Karpas-422 (cell line): ENCODE measurements around the gene ARHGEF4. TPM values are rescaled to one million over a fixed set of nuclear protein-coding genes. Genes with fewer than 3 reads are reported as not detected.
"Not testable (repeated sequence)": the region's sequence is repeated elsewhere in the genome, so short reads cannot be mapped to it uniquely, and the experiment has no call there.

Source experiments
- DNase-seq: peaks from one replicate; pipeline ENCODE4 v3.0.0-alpha.2; 2015
- H2AFZ ChIP-seq: fragments of 200-600 bp; sonication (generic); 2 replicates; pipeline ENCODE4 v1.6.1; 2014; ENCODE audit warnings: antibody characterized with exemption, low read length, mixed read lengths
- H3K27ac ChIP-seq: fragments of 200-600 bp; sonication (generic); 2 replicates; pipeline ENCODE4 v1.5.1; 2014; ENCODE audit warnings: mild to moderate bottlenecking, low read length, moderate library complexity
- H3K27me3 ChIP-seq: fragments of 200-600 bp; sonication (generic); 2 replicates; pipeline ENCODE4 v1.6.1; 2014; ENCODE audit warnings: low read length, mixed read lengths
- H3K36me3 ChIP-seq: fragments of 200-600 bp; sonication (generic); 2 replicates; pipeline ENCODE4 v1.6.1; 2014; ENCODE audit warnings: low read length, mixed read lengths; ENCODE audit not compliant: insufficient read depth
- H3K4me1 ChIP-seq: fragments of 200-600 bp; sonication (generic); 2 replicates; pipeline ENCODE4 v1.6.1; 2014; ENCODE audit warnings: mild to moderate bottlenecking, low read length, mixed read lengths
- H3K4me2 ChIP-seq: fragments of 200-600 bp; sonication (generic); 2 replicates; pipeline ENCODE4 v1.6.1; 2014; ENCODE audit warnings: low read length, low read depth, mild to moderate bottlenecking; ENCODE audit not compliant: poor library complexity, severe bottlenecking
- H3K4me3 ChIP-seq: fragments of 200-600 bp; sonication (generic); 2 replicates; pipeline ENCODE4 v1.5.1; 2014; ENCODE audit warnings: mild to moderate bottlenecking, antibody characterized with exemption, low read length, mixed read lengths
- H3K79me2 ChIP-seq: fragments of 200-600 bp; sonication (generic); 2 replicates; pipeline ENCODE4 v1.6.1; 2014; ENCODE audit warnings: mild to moderate bottlenecking, low read length, mixed read lengths
- H3K9ac ChIP-seq: fragments of 200-600 bp; sonication (generic); 2 replicates; pipeline ENCODE4 v1.6.0; 2014; ENCODE audit warnings: low read length
- H3K9me2 ChIP-seq: fragments of 200-600 bp; sonication (generic), shearing (Covaris generic); replicated peaks from 2 replicates; pipeline ENCODE4 v1.6.0; 2014; ENCODE audit warnings: mild to moderate bottlenecking, low read length, moderate library complexity; ENCODE audit not compliant: insufficient read depth
- H3K9me3 ChIP-seq: fragments of 300-700, 200-600 bp; sonication (generic); 2 replicates; pipeline ENCODE4 v1.6.1; 2014; ENCODE audit warnings: low read length, mixed read lengths
- H4K20me1 ChIP-seq: fragments of 200-600 bp; sonication (generic); 2 replicates; pipeline ENCODE4 v1.6.1; 2014; ENCODE audit warnings: mild to moderate bottlenecking, antibody characterized with exemption, low read length, low read depth; ENCODE audit not compliant: insufficient read depth
- total RNA-seq: library from RNA; depleted of rRNA; stranded (reverse); fragments of >200 nt; shearing (Covaris generic); gene quantifications from 2 replicates; pipeline ENCODE4 v1.2.3, GENCODE V29; 2014; ENCODE audit warnings: low replicate concordance

ARHGEF4 gene
- total RNA-seq, 1 experiment from 2014 or later = not detected

DNA sequence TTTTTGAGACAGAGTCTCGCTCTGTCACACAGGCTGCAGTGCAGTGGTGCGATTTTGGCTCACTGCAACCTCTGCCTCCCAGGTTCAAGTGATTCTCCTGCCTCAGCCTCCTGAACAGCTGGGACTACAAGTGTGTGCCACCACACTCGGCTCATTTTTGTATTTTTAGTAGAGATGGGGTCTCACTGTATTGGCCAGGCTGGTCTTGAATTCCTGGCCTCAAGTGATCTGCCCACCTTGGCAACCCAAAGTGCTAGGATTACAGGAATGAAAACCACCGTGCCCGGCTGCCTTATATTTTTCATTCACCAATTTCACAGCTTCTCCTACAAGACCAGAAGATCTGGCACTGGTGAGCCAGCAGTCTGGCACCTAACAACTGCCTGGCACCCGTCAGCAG is 231.5 kb downstream of the ARHGEF4 start:
- H3K79me2 ChIP-seq = peaks cover 96% of the 10 kb centered on the region
- not testable (repeated sequence) for H3K4me1 ChIP-seq

GRCh38 chr2:131075578-131075977 is 238.9 kb downstream of the ARHGEF4 start:
- H3K4me2 ChIP-seq, H3K4me1 ChIP-seq, H3K9me2 ChIP-seq, DNase-seq, H3K9me3 ChIP-seq, H3K27me3 ChIP-seq, H3K27ac ChIP-seq, H3K4me3 ChIP-seq, H3K9ac ChIP-seq, H2AFZ ChIP-seq: not testable (repeated sequence)
- Histone ChIP-seq H4K20me1 (peaks cover 31% of the 10 kb centered on the region), H3K79me2 (peaks cover 94% of the 10 kb centered on the region), H3K36me3 (peaks cover 40% of the 10 kb centered on the region; the same call in 1 of the 2 replicates)

More for the DNA sequence above, 231.5 kb downstream of the ARHGEF4 start:
- DNase-seq, H2AFZ ChIP-seq, H3K4me2 ChIP-seq, H3K4me3 ChIP-seq, H3K9me3 ChIP-seq, H3K27me3 ChIP-seq, H3K27ac ChIP-seq, H3K9me2 ChIP-seq, H3K9ac ChIP-seq: not testable (repeated sequence)
- peaks cover 31% of the 10 kb centered on the region; the same call in 1 of the 2 replicates for H4K20me1 ChIP-seq
- H3K36me3 ChIP-seq = peaks cover 34% of the 10 kb centered on the region; the same call in 1 of the 2 replicates

GRCh38 chr2:131076707-131077106 is 240.0 kb downstream of the ARHGEF4 start:
- H3K36me3 ChIP-seq = peaks cover 41% of the 10 kb centered on the region; the same call in 1 of the 2 replicates
- H2AFZ ChIP-seq = no peak overlapping the region
- peaks cover 93% of the 10 kb centered on the region for H3K79me2 ChIP-seq
- no peak overlapping the region for H3K27ac ChIP-seq
- H3K4me1 ChIP-seq = no peaks in the 10 kb centered on the region
- H3K27me3 ChIP-seq = no peaks in the 10 kb centered on the region
- H3K9me3 ChIP-seq = no peaks in the 10 kb centered on the region
- H3K4me3 ChIP-seq = no peak overlapping the region
- DNase-seq = no peak
- no peak overlapping the region for H3K4me2 ChIP-seq
- peaks cover 34% of the 10 kb centered on the region for H4K20me1 ChIP-seq
- no peak overlapping the region for H3K9ac ChIP-seq
- no peaks in the 10 kb centered on the region for H3K9me2 ChIP-seq

- Histone ChIP-seq H3K27me3 (no peaks in the 10 kb centered on the region), H4K20me1 (peaks cover 40% of the 10 kb centered on the region), H3K27ac (no peak overlapping the region), H3K36me3 (peaks cover 45% of the 10 kb centered on the region; the same call in 1 of the 2 replicates), H3K4me1 (no peaks in the 10 kb centered on the region), H3K4me3 (no peak overlapping the region), H3K9me2 (no peaks in the 10 kb centered on the region), H3K9ac (no peak overlapping the region), H2AFZ (no peak overlapping the region), H3K79me2 (peaks cover 95% of the 10 kb centered on the region), H3K9me3 (no peaks in the 10 kb centered on the region), H3K4me2 (no peak overlapping the region)
- no peak for DNase-seq
These were observed 240.6 kb downstream of the ARHGEF4 start for GRCh38 chr2:131077182-131077846.

DNA sequence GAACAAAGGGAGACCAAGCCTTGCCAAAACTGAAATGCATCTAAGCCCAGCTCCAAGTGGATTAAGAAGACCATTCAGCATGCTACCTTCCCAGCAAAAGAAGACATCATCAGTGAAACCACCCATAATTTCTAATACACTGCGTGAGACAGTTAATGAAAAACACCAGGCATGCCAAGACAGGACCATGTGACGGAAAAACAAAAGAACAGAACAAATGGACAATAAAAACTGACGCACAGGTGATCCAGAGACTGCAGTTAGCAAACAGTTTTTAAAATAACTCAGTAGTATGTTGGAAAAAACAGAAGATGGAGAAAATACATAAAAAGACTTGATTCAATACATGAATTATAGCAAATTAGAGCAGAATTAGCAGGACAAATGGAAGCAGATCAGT is 241.3 kb downstream of the ARHGEF4 start:
- no peak overlapping the region for H3K4me2 ChIP-seq
- no peak for DNase-seq
- peaks cover 96% of the 10 kb centered on the region for H3K79me2 ChIP-seq
- no peak overlapping the region for H2AFZ ChIP-seq
- H4K20me1 ChIP-seq = peaks cover 40% of the 10 kb centered on the region
- H3K4me1 ChIP-seq = no peaks in the 10 kb centered on the region
- H3K27ac ChIP-seq = no peak overlapping the region
- no peaks in the 10 kb centered on the region for H3K27me3 ChIP-seq
- H3K9me2 ChIP-seq = no peaks in the 10 kb centered on the region
- no peak overlapping the region for H3K9ac ChIP-seq
- no peak overlapping the region for H3K4me3 ChIP-seq
- peaks cover 44% of the 10 kb centered on the region; the same call in 1 of the 2 replicates for H3K36me3 ChIP-seq
- H3K9me3 ChIP-seq = no peaks in the 10 kb centered on the region

- not testable (repeated sequence) for H3K9me2 ChIP-seq, DNase-seq, H3K9me3 ChIP-seq, H3K27me3 ChIP-seq, H3K27ac ChIP-seq, H2AFZ ChIP-seq, H3K4me2 ChIP-seq, H3K9ac ChIP-seq, H3K4me1 ChIP-seq, H3K4me3 ChIP-seq
- Histone ChIP-seq H3K36me3 (peaks cover 45% of the 10 kb centered on the region; the same call in 1 of the 2 replicates), H3K79me2 (peaks cover 93% of the 10 kb centered on the region), H4K20me1 (peaks cover 45% of the 10 kb centered on the region)
These were observed 243.2 kb downstream of the ARHGEF4 start for GRCh38 chr2:131079931-131080330.

DNA sequence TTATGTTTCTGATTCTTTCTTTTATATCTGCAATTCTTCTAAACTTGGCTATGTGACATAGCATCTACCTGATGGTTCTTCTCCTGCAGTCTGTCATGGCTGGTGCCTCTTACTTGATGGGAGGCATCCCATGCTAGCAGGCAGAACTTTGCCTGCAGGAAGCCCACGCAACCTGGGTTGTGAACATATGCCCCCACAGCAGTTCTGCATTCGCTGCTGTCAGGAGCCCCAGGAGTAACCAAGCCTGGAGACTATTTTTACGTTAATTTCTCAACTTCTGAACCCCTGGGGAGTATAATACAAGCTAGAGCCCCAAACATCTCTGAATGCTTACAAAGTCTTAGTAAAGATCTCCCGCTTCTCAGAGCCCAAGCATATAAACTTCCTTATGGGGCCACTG is 244.5 kb downstream of the ARHGEF4 start:
- Histone ChIP-seq H3K9me3 (no peaks in the 10 kb centered on the region), H4K20me1 (peaks cover 53% of the 10 kb centered on the region), H3K36me3 (peaks cover 58% of the 10 kb centered on the region), H3K9ac (no peak overlapping the region), H3K9me2 (no peaks in the 10 kb centered on the region), H3K27me3 (no peaks in the 10 kb centered on the region), H3K27ac (no peak overlapping the region), H3K79me2 (peaks cover 93% of the 10 kb centered on the region), H3K4me2 (no peak overlapping the region), H3K4me1 (no peaks in the 10 kb centered on the region), H2AFZ (no peak overlapping the region), H3K4me3 (no peak overlapping the region)
- no peak for DNase-seq

GRCh38 chr2:131085646-131086045 is 248.9 kb downstream of the ARHGEF4 start:
- no peak overlapping the region for H3K4me2 ChIP-seq
- H3K9ac ChIP-seq = no peak overlapping the region
- no peaks in the 10 kb centered on the region for H3K9me2 ChIP-seq
- H3K4me3 ChIP-seq = no peak overlapping the region
- no peaks in the 10 kb centered on the region for H3K4me1 ChIP-seq
- H3K27me3 ChIP-seq = no peaks in the 10 kb centered on the region
- H3K27ac ChIP-seq = no peak overlapping the region
- peaks cover 55% of the 10 kb centered on the region for H4K20me1 ChIP-seq
- no peaks in the 10 kb centered on the region for H3K9me3 ChIP-seq
- peaks cover 96% of the 10 kb centered on the region for H3K79me2 ChIP-seq
- no peak overlapping the region for H2AFZ ChIP-seq
- no peak for DNase-seq
- peaks cover 62% of the 10 kb centered on the region for H3K36me3 ChIP-seq
